CD4-positive, alpha-beta memory T cell (primary cell): ENCODE measurements around the gene OCIAD1. TPM values are rescaled to one million over a fixed set of nuclear protein-coding genes. Genes with fewer than 3 reads are reported as not detected.

Source experiments
- CTCF ChIA-PET: fragments of 350-600 bp; sonication (Branson Sonifier 250); formaldehyde crosslinking; loops from one replicate; lab custom pipeline; 2021; ENCODE audit warnings: inconsistent platforms; ENCODE audit not compliant: partially characterized antibody; lab: Charles Lee
- POLR2A ChIA-PET: fragments of 350-600 bp; sonication (Branson Sonifier 250); formaldehyde crosslinking; loops from one replicate; lab custom pipeline; 2021; ENCODE audit not compliant: partially characterized antibody; lab: Charles Lee
- DNase-seq, 5 donors: peaks; one replicate each; pipeline versions ENCODE4 v3.0.0 to v3.0.0-alpha.2; 2020 to 2022; ENCODE audit warnings: mixed read lengths in 1 of 5
- H3K27ac ChIP-seq: one replicate; pipeline ENCODE4 v1.7.0; 2013; ENCODE audit warnings: low read depth, low read length
- H3K27me3 ChIP-seq: 2 replicates; pipeline ENCODE4 v1.7.0; 2013; ENCODE audit warnings: mild to moderate bottlenecking, low read length, moderate library complexity; ENCODE audit not compliant: insufficient read depth
- H3K36me3 ChIP-seq: 2 replicates; pipeline ENCODE4 v1.7.0; 2013; ENCODE audit warnings: mild to moderate bottlenecking, low read length, moderate library complexity; ENCODE audit not compliant: insufficient read depth
- H3K4me1 ChIP-seq: 2 replicates; pipeline ENCODE4 v1.7.0; 2013; ENCODE audit warnings: mild to moderate bottlenecking, low read length, moderate library complexity; ENCODE audit not compliant: insufficient read depth
- H3K4me3 ChIP-seq, 2 donors: one replicate each; pipeline ENCODE4 v1.7.0; 2013; ENCODE audit warnings: low read length in 2 of 2, mild to moderate bottlenecking in 1 of 2
- H3K9me3 ChIP-seq, 2 donors: one replicate each; pipeline ENCODE4 v1.7.0; 2013; ENCODE audit warnings: low read length in 2 of 2, control low read depth in 1 of 2; ENCODE audit not compliant: control insufficient read depth in 1 of 2
- H3K27ac Mint-ChIP-seq, 7 donors: one replicate each; pipeline ENCODE4 v1.8.0; 2020 to 2021; ENCODE audit warnings: mixed read lengths in 7 of 7, mild to moderate bottlenecking in 6 of 7, inconsistent platforms in 3 of 7, moderate library complexity in 3 of 7
- H3K27me3 Mint-ChIP-seq, 2 donors: one replicate each; pipeline ENCODE4 v1.8.0; 2020 to 2021; ENCODE audit warnings: mixed read lengths in 2 of 2
- H3K36me3 Mint-ChIP-seq, 2 donors: one replicate each; pipeline ENCODE4 v1.8.0; 2020 to 2021; ENCODE audit warnings: mixed read lengths in 2 of 2, inconsistent platforms in 1 of 2, mild to moderate bottlenecking in 1 of 2
- H3K4me1 Mint-ChIP-seq, 4 donors: one replicate each; pipeline ENCODE4 v1.8.0; 2020 to 2021; ENCODE audit warnings: mixed read lengths in 4 of 4, mild to moderate bottlenecking in 1 of 4
- H3K4me3 Mint-ChIP-seq, 8 donors: one replicate each; pipeline ENCODE4 v1.8.0; 2020 to 2021; ENCODE audit warnings: mixed read lengths in 8 of 8, mild to moderate bottlenecking in 7 of 8, moderate library complexity in 6 of 8, inconsistent platforms in 3 of 8
- H3K9me3 Mint-ChIP-seq, 8 donors: one replicate each; pipeline ENCODE4 v1.8.0; 2020 to 2021; ENCODE audit warnings: mixed read lengths in 8 of 8, mild to moderate bottlenecking in 5 of 8, inconsistent platforms in 3 of 8, moderate library complexity in 1 of 8
- intact Hi-C: fragments of 100-400 bp; cut with micrococcal nuclease; formaldehyde crosslinking; loops from one replicate; pipeline ENCODE4 v1.15.1; 2023
- polyA plus RNA-seq, 2 donors: library from polyadenylated mRNA; unstranded; fragments of 300-500 nt; fragmentation: Illumina TruSeq; gene quantifications; one replicate each; pipeline ENCODE4 v1.2.3, GENCODE V29; 2021
- total RNA-seq, 2 experiments: library from RNA; stranded (reverse); gene quantifications; one replicate each; pipeline ENCODE4 v1.2.3, GENCODE V29; 2021

The OCIAD1 gene
- total and polyA plus RNA-seq, 4 experiments from 2014 or later: 110 to 171 (median 142) TPM

GRCh38 chr4:48908687-48909086 is 77.8 kb downstream of the OCIAD1 start:
- POLR2A ChIA-PET: no interaction called here
- CTCF ChIA-PET: interaction anchor here (1.1 to 4.0 kb wide), 2 partner anchors 36 to 330 kb away, joined by 4 to 41 read pairs; no protein-coding TSS in a partner anchor
- H3K4me3 Mint-ChIP-seq: peak overlapping the region in 2 of 8 donors; percentile 59 to 62

GRCh38 chr4:48909697-48910096 is 78.8 kb downstream of the OCIAD1 start:
- Histone ChIP-seq H3K4me1 (peaks cover 21% of the 10 kb centered on the region), H3K27ac (no peak overlapping the region), H3K27me3 (no peaks in the 10 kb centered on the region), H3K9me3 (no peaks in the 10 kb centered on the region), H3K36me3 (no peaks in the 10 kb centered on the region), H3K4me3 (no peak overlapping the region)
- intact Hi-C loops: loop anchor here (10.0 kb wide), 2 partner anchors 565 to 635 kb away; partner anchors contain the start of gene SLAIN2
- no peaks in the 10 kb centered on the region for H3K27me3 Mint-ChIP-seq
- peaks cover 1 to 11% of the 10 kb centered on the region in 2 donors for H3K36me3 Mint-ChIP-seq
- H3K27ac Mint-ChIP-seq: peak overlapping the region in 1 of 7 donors; percentile 18
- H3K4me1 Mint-ChIP-seq: peaks cover 20 to 34% (median 25%) of the 10 kb centered on the region in 4 donors
- ChIA-PET POLR2A (no interaction called here), CTCF (interaction anchor here (1.1 to 1.7 kb wide), 2 partner anchors 35 to 332 kb away, joined by 3 to 4 read pairs; no protein-coding TSS in a partner anchor)
- H3K4me3 Mint-ChIP-seq: peak overlapping the region in 2 of 8 donors; percentile 15 to 36
- no peaks in the 10 kb centered on the region for H3K9me3 Mint-ChIP-seq
- no peak for DNase-seq

More at GRCh38 chr4:48908687-48909086, 77.8 kb downstream of the OCIAD1 start:
- H3K4me3 ChIP-seq: no peak overlapping the region
- Mint-ChIP-seq H3K36me3 (peaks cover 6 to 15% of the 10 kb centered on the region in 2 donors), H3K4me1 (peaks cover 26 to 40% (median 31%) of the 10 kb centered on the region in 4 donors), H3K9me3 (no peaks in the 10 kb centered on the region), H3K27ac (peak overlapping the region in 3 of 7 donors; percentile 28 to 89 (median 77)), H3K27me3 (no peaks in the 10 kb centered on the region)
- no peaks in the 10 kb centered on the region for H3K27me3 ChIP-seq
- H3K36me3 ChIP-seq: peaks cover 5% of the 10 kb centered on the region
- intact Hi-C loops: loop anchor here (10.0 kb wide), 2 partner anchors 564 to 634 kb away; partner anchors contain the start of gene SLAIN2
- no peak overlapping the region for H3K27ac ChIP-seq
- H3K4me1 ChIP-seq: peaks cover 29% of the 10 kb centered on the region
- no peaks in the 10 kb centered on the region for H3K9me3 ChIP-seq
- no peak for DNase-seq

- DNase-seq: no peak
- Mint-ChIP-seq H3K4me3 (no peak overlapping the region), H3K9me3 (no peaks in the 10 kb centered on the region), H3K4me1 (peaks cover 13 to 26% (median 17%) of the 10 kb centered on the region in 4 donors), H3K36me3 (peaks cover 0 to 7% of the 10 kb centered on the region in 2 donors), H3K27me3 (no peaks in the 10 kb centered on the region), H3K27ac (no peak overlapping the region)
- no peak overlapping the region for H3K4me3 ChIP-seq
- no peaks in the 10 kb centered on the region for H3K27me3 ChIP-seq
- intact Hi-C loops: no loop called here
- peaks cover 13% of the 10 kb centered on the region for H3K4me1 ChIP-seq
- ChIA-PET POLR2A (no interaction called here), CTCF (interaction anchor here (1.7 kb wide), 1 partner anchor 332 kb away, joined by 3 read pairs; no protein-coding TSS in a partner anchor)
- H3K27ac ChIP-seq: no peak overlapping the region
- no peaks in the 10 kb centered on the region for H3K36me3 ChIP-seq
- no peaks in the 10 kb centered on the region for H3K9me3 ChIP-seq
These were observed 79.6 kb downstream of the OCIAD1 start for GRCh38 chr4:48910511-48910910.

Other genes starting within 250 kb of the OCIAD1 start
- gene FRYL, start 50.8 kb upstream of the OCIAD1 start, total RNA-seq: 100 to 1,000 TPM; 124 to 134 TPM
- gene FRYL, start 50.8 kb upstream of the OCIAD1 start, polyA plus RNA-seq: 10 to 100 TPM; 17.1 to 43.6 TPM
- 100 to 1,000 TPM; 102 to 108 TPM for gene OCIAD2, start 75.7 kb downstream of the OCIAD1 start, total RNA-seq
- gene OCIAD2, start 75.7 kb downstream of the OCIAD1 start, polyA plus RNA-seq: 100 to 1,000 TPM; 192 to 245 TPM
- not detected for gene CWH43, start 155.2 kb downstream of the OCIAD1 start, total RNA-seq
- gene CWH43, start 155.2 kb downstream of the OCIAD1 start, polyA plus RNA-seq: not detected